Adrenal gland (tissue), 12 donors: ENCODE data around the gene ANKLE2. TPM values are rescaled to one million over a fixed set of nuclear protein-coding genes. Genes with fewer than 3 reads are reported as not detected.

Source experiments
- DNase-seq, 7 donors: peaks; one replicate each; pipeline ENCODE4 v3.0.0-alpha.2; 2019 to 2020
- H3K27ac ChIP-seq, 5 donors: fragments of 200-600 bp; sonication (generic) in 4 of 5; 1 replicate in 3 of 5; 2 replicates in 2 of 5; pipeline versions ENCODE4 v1.5.1 to v1.8.0; 2016 to 2020; ENCODE audit warnings: mild to moderate bottlenecking in 1 of 5
- H3K27me3 ChIP-seq: fragments of 200-600 bp; 2 replicates; pipeline ENCODE4 v1.8.0; 2021
- H3K36me3 ChIP-seq, 2 donors: fragments of 200-600 bp; replicated peaks in 1 of 2; 1 replicate in 1 of 2; 2 replicates in 1 of 2; pipeline versions ENCODE4 v1.5.1 to v1.8.0; 2018 to 2022
- H3K4me1 ChIP-seq, 2 donors: fragments of 200-600 bp; replicated peaks in 1 of 2; 1 replicate in 1 of 2; 2 replicates in 1 of 2; pipeline versions ENCODE4 v1.5.1 to v1.8.0; 2018 to 2021
- H3K4me3 ChIP-seq, 4 donors: fragments of 200-600 bp; sonication (generic) in 3 of 4; one replicate each; pipeline ENCODE4 v1.5.1; 2016 to 2018
- H3K9me3 ChIP-seq, 3 donors: fragments of 200-600 bp; sonication (generic) in 1 of 3; replicated peaks in 1 of 3; 1 replicate in 2 of 3; 2 replicates in 1 of 3; pipeline versions ENCODE4 v1.5.1 to v1.8.0; 2016 to 2021
- CTCF ChIP-seq, 6 experiments: fragments of 450-650 bp in 4 of 6; fragments of 200-600 bp in 2 of 6; sonication (generic) in 1 of 6; IDR thresholded peaks; 1 replicate in 5 of 6; 2 replicates in 1 of 6; pipeline versions ENCODE4 v1.5.1 to v1.8.0; 2016 to 2021; ENCODE audit warnings: antibody characterized with exemption in 6 of 6, mild to moderate bottlenecking in 2 of 6, moderate library complexity in 1 of 6
- POLR2A ChIP-seq, 2 donors: fragments of 450-650 bp; IDR thresholded peaks; one replicate each; pipeline ENCODE4 v1.6.1; 2017; ENCODE audit warnings: antibody characterized with exemption in 2 of 2, mild to moderate bottlenecking in 2 of 2, moderate library complexity in 1 of 2
- WGBS, 4 donors: extraction: QIAGEN DNeasy Blood & Tissue Kit in 2 of 4; methylation state at CpG; one replicate each; pipeline versions ENCODE4 v1.1.5 to v1.1.7; 2013 to 2017; 5-methylcytosine and 5-hydroxymethylcytosine counted together
- intact Hi-C, 2 donors: fragments of 100-400 bp; cut with DNase I; formaldehyde crosslinking; loops; one replicate each; pipeline versions ENCODE4 v1.14.1 to v1.15.0; 2022 to 2023
- polyA plus RNA-seq, 3 donors: library from polyadenylated mRNA; stranded (reverse); fragments of 200-250 nt in 2 of 3; fragments of 350-450 nt in 1 of 3; fragmentation: Illumina TruSeq in 1 of 3; extraction: RNeasy Lipid Tissue Mini Kit (QIAGEN cat#74804) in 1 of 3; gene quantifications; one replicate each; pipeline ENCODE4 v1.2.3, GENCODE V29; 2013 to 2014
- total RNA-seq, 9 donors: library from RNA; depleted of rRNA in 4 of 9; stranded (reverse); fragments of >200 nt in 4 of 9; fragments of 120-200 nt in 1 of 9; fragmentation: NEBNext Ultra II Directional in 1 of 9; extraction: Animal tissue kit (Norgen Biotek cat#: 25700) in 1 of 9; gene quantifications; one replicate each; pipeline versions ENCODE4 v1.1.0 to v1.2.4, GENCODE V29; 2013 to 2023
- donor health status: healthy with polysubstance abuse.
- donor health status: Bipolar disorder and iron deficiency.
- donor health status: DM: yes; HTN: yes; CAD: no.
- donor health status: DM: no; HTN: no; CAD: no.
- donor health status: DM: no; HTN: no; CAD: no.
- donor health status: DM: yes; HTN: yes; CAD: no.

ANKLE2 gene
- total and polyA plus RNA-seq, 12 donors, result 43.6 to 76.1 (median 59.9) TPM

DNA sequence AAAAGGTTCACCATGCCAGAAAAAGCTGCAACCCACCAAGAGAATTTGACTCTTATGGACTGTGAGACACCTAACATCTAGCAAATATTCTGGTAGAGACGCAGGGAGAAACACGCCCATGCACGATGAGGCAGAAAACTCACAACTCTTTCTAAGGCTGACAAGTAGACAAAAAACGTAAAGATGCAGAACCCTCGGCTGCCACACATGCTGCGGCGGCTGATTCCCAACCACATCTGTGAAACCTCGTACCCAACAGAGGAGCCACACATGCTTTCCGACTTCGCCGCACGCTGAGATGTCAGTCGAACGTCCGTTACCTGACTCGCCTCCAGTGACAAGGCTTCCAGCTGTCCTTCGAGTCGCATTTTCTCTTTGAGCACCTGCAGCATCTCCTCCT lies 45.2 kb upstream of the ANKLE2 start:
- Histone ChIP-seq H3K27me3 (no peaks in the 10 kb centered on the region), H3K9me3 (no peaks in the 10 kb centered on the region), H3K27ac (no peak overlapping the region), H3K4me3 (no peak overlapping the region), H3K36me3 (peaks cover 0 to 74% of the 10 kb centered on the region in 2 donors), H3K4me1 (no peaks in the 10 kb centered on the region)
- DNase-seq, result no peak
- TF ChIP-seq CTCF (IDR thresholded peaks at IDR 0.05) (no peak), POLR2A (IDR thresholded peaks at IDR 0.05) (no peak)
- WGBS, 4 donors, result 87 to 92% (median 89%) methylated on average over 18 of the region's 18 CpGs
- intact Hi-C loops, result no loop called here

GRCh38 chr12:132804426-132804861 lies 42.8 kb upstream of the ANKLE2 start:
- intact Hi-C loops, result no loop called here
- Histone ChIP-seq H3K27ac (no peak overlapping the region), H3K36me3 (peaks cover 0 to 86% of the 10 kb centered on the region in 2 donors), H3K4me3 (no peak overlapping the region), H3K4me1 (no peaks in the 10 kb centered on the region), H3K27me3 (no peaks in the 10 kb centered on the region), H3K9me3 (no peaks in the 10 kb centered on the region)
- no peak for TF ChIP-seq CTCF (IDR thresholded peaks at IDR 0.05)
- TF ChIP-seq POLR2A (IDR thresholded peaks at IDR 0.05), result no peak
- no peak for DNase-seq
- 70 to 86% (median 82%) methylated on average over 12 to 16 of the region's 16 CpGs for WGBS, 4 donors

GRCh38 chr12:132803888-132804287 lies 42.3 kb upstream of the ANKLE2 start:
- DNase-seq, result no peak
- Histone ChIP-seq H3K9me3 (no peaks in the 10 kb centered on the region), H3K4me3 (no peak overlapping the region), H3K27me3 (no peaks in the 10 kb centered on the region), H3K36me3 (peaks cover 0 to 91% of the 10 kb centered on the region in 2 donors), H3K27ac (no peak overlapping the region), H3K4me1 (no peaks in the 10 kb centered on the region)
- TF ChIP-seq POLR2A (IDR thresholded peaks at IDR 0.05), result no peak
- no peak for TF ChIP-seq CTCF (IDR thresholded peaks at IDR 0.05)
- 85 to 99% (median 95%) methylated on average over 15 of the region's 15 CpGs for WGBS, 4 donors
- intact Hi-C loops, result no loop called here

GRCh38 chr12:132803125-132803524 lies 41.5 kb upstream of the ANKLE2 start:
- Histone ChIP-seq H3K4me3 (no peak overlapping the region), H3K27me3 (no peaks in the 10 kb centered on the region), H3K27ac (no peak overlapping the region), H3K9me3 (no peaks in the 10 kb centered on the region), H3K4me1 (no peaks in the 10 kb centered on the region), H3K36me3 (peaks cover 0 to 92% of the 10 kb centered on the region in 2 donors)
- intact Hi-C loops, result no loop called here
- 91 to 93% (median 92%) methylated on average over 14 of the region's 14 CpGs for WGBS, 4 donors
- DNase-seq, result no peak
- TF ChIP-seq POLR2A (IDR thresholded peaks at IDR 0.05), result no peak
- TF ChIP-seq CTCF (IDR thresholded peaks at IDR 0.05), result no peak
